GM23338 (cell line): ENCODE results near the gene ACSL4.

ENCODE experiments used
- CTCF ChIP-seq, 2 experiments: fragments of 200-600 bp in 1 of 2; sonication (generic) in 1 of 2; conservative IDR thresholded peaks; 2 replicates each; pipeline versions ENCODE4 v1.5.1 to v1.6.1; 2016 to 2017; ENCODE audit warnings: antibody characterized with exemption in 2 of 2, low read depth in 2 of 2, mild to moderate bottlenecking in 2 of 2, moderate library complexity in 1 of 2
- EZH2 ChIP-seq: fragments of 200-600 bp; sonication (generic); IDR thresholded peaks from one replicate; pipeline ENCODE4 v1.8.0; 2017; ENCODE audit warnings: antibody characterized with exemption, mild to moderate bottlenecking, low read depth; ENCODE audit not compliant: unreplicated experiment
- POLR2AphosphoS5 ChIP-seq: IDR thresholded peaks from 2 replicates; pipeline ENCODE4 v1.6.1; 2016; ENCODE audit warnings: antibody characterized with exemption, low read depth
- ZNF114 ChIP-seq: fragments of 250-450 bp; sonication (Bioruptor Pico); IDR thresholded peaks from 2 replicates; pipeline ENCODE4 v1.5.0; 2020; ENCODE audit warnings: mild to moderate bottlenecking, moderate library complexity

GRCh38 chrX:109691277-109691676, 41.8 kb downstream of the ACSL4 start:
- TF ChIP-seq EZH2 (no peak), ZNF114 (CRISPR knock-in tag) (no peak), CTCF (conservative IDR thresholded peaks at IDR 0.05; ENCODE audit: low read depth in 2 of 2) (no peak), POLR2AphosphoS5 (no peak)
